CD4-positive, alpha-beta memory T cell (primary cell): Measurements from ENCODE around the gene DMAC2L. TPM values are rescaled to one million over a fixed set of nuclear protein-coding genes. Genes with fewer than 3 reads are reported as not detected.
"Not testable (repeated sequence)": the region's sequence is repeated elsewhere in the genome, so short reads cannot be mapped to it uniquely, and the experiment has no call there.

Experiments used
- CTCF ChIA-PET: fragments of 350-600 bp; sonication (Branson Sonifier 250); formaldehyde crosslinking; loops from one replicate; lab custom pipeline; 2021; ENCODE audit warnings: inconsistent platforms; ENCODE audit not compliant: partially characterized antibody; lab: Charles Lee
- POLR2A ChIA-PET: fragments of 350-600 bp; sonication (Branson Sonifier 250); formaldehyde crosslinking; loops from one replicate; lab custom pipeline; 2021; ENCODE audit not compliant: partially characterized antibody; lab: Charles Lee
- DNase-seq, 5 donors: peaks; one replicate each; pipeline versions ENCODE4 v3.0.0 to v3.0.0-alpha.2; 2020 to 2022; ENCODE audit warnings: mixed read lengths in 1 of 5
- H3K27ac ChIP-seq: one replicate; pipeline ENCODE4 v1.7.0; 2013; ENCODE audit warnings: low read depth, low read length
- H3K27me3 ChIP-seq: 2 replicates; pipeline ENCODE4 v1.7.0; 2013; ENCODE audit warnings: mild to moderate bottlenecking, low read length, moderate library complexity; ENCODE audit not compliant: insufficient read depth
- H3K36me3 ChIP-seq: 2 replicates; pipeline ENCODE4 v1.7.0; 2013; ENCODE audit warnings: mild to moderate bottlenecking, low read length, moderate library complexity; ENCODE audit not compliant: insufficient read depth
- H3K4me1 ChIP-seq: 2 replicates; pipeline ENCODE4 v1.7.0; 2013; ENCODE audit warnings: mild to moderate bottlenecking, low read length, moderate library complexity; ENCODE audit not compliant: insufficient read depth
- H3K4me3 ChIP-seq, 2 donors: one replicate each; pipeline ENCODE4 v1.7.0; 2013; ENCODE audit warnings: low read length in 2 of 2, mild to moderate bottlenecking in 1 of 2
- H3K9me3 ChIP-seq, 2 donors: one replicate each; pipeline ENCODE4 v1.7.0; 2013; ENCODE audit warnings: low read length in 2 of 2, control low read depth in 1 of 2; ENCODE audit not compliant: control insufficient read depth in 1 of 2
- H3K27ac Mint-ChIP-seq, 7 donors: one replicate each; pipeline ENCODE4 v1.8.0; 2020 to 2021; ENCODE audit warnings: mixed read lengths in 7 of 7, mild to moderate bottlenecking in 6 of 7, inconsistent platforms in 3 of 7, moderate library complexity in 3 of 7
- H3K27me3 Mint-ChIP-seq, 2 donors: one replicate each; pipeline ENCODE4 v1.8.0; 2020 to 2021; ENCODE audit warnings: mixed read lengths in 2 of 2
- H3K36me3 Mint-ChIP-seq, 2 donors: one replicate each; pipeline ENCODE4 v1.8.0; 2020 to 2021; ENCODE audit warnings: mixed read lengths in 2 of 2, inconsistent platforms in 1 of 2, mild to moderate bottlenecking in 1 of 2
- H3K4me1 Mint-ChIP-seq, 4 donors: one replicate each; pipeline ENCODE4 v1.8.0; 2020 to 2021; ENCODE audit warnings: mixed read lengths in 4 of 4, mild to moderate bottlenecking in 1 of 4
- H3K4me3 Mint-ChIP-seq, 8 donors: one replicate each; pipeline ENCODE4 v1.8.0; 2020 to 2021; ENCODE audit warnings: mixed read lengths in 8 of 8, mild to moderate bottlenecking in 7 of 8, moderate library complexity in 6 of 8, inconsistent platforms in 3 of 8
- H3K9me3 Mint-ChIP-seq, 8 donors: one replicate each; pipeline ENCODE4 v1.8.0; 2020 to 2021; ENCODE audit warnings: mixed read lengths in 8 of 8, mild to moderate bottlenecking in 5 of 8, inconsistent platforms in 3 of 8, moderate library complexity in 1 of 8
- intact Hi-C: fragments of 100-400 bp; cut with micrococcal nuclease; formaldehyde crosslinking; loops from one replicate; pipeline ENCODE4 v1.15.1; 2023
- polyA plus RNA-seq, 2 donors: library from polyadenylated mRNA; unstranded; fragments of 300-500 nt; fragmentation: Illumina TruSeq; gene quantifications; one replicate each; pipeline ENCODE4 v1.2.3, GENCODE V29; 2021
- total RNA-seq, 2 experiments: library from RNA; stranded (reverse); gene quantifications; one replicate each; pipeline ENCODE4 v1.2.3, GENCODE V29; 2021

Gene DMAC2L
- total and polyA plus RNA-seq, 4 experiments from 2014 or later = 14.3 to 19.5 (median 17.4) TPM

- Mint-ChIP-seq H3K27ac (peak overlapping the region; percentile 83 to 97 (median 93)), H3K27me3 (no peaks in the 10 kb centered on the region), H3K4me3 (peak overlapping the region; percentile 84 to 97 (median 90)), H3K9me3 (peaks cover 0 to 5% (median 0%) of the 10 kb centered on the region in 8 donors), H3K4me1 (peaks cover 28 to 33% (median 30%) of the 10 kb centered on the region in 4 donors), H3K36me3 (peaks cover 4 to 10% of the 10 kb centered on the region in 2 donors)
- POLR2A ChIA-PET = interaction anchor here (0.9 to 2.7 kb wide), 19 partner anchors 11 to 777 kb away, joined by 3 to 28 read pairs (median 3); partner anchors contain the start of genes CDKL1, DMAC2L, L2HGDH and LRR1
- no peaks in the 10 kb centered on the region for H3K27me3 ChIP-seq
- no peaks in the 10 kb centered on the region for H3K9me3 ChIP-seq
- no peaks in the 10 kb centered on the region for H3K36me3 ChIP-seq
- DNase-seq = peak; percentile 61 to 77 (median 73)
- H3K27ac ChIP-seq = peak overlapping the region; percentile 73
- peaks cover 17% of the 10 kb centered on the region for H3K4me1 ChIP-seq
- intact Hi-C loops = loop anchor here (1.0 to 2.0 kb wide), 3 partner anchors 33 to 51 kb away; partner anchors contain the start of genes CDKL1, DMAC2L and L2HGDH
- CTCF ChIA-PET = interaction anchor here (1.0 to 5.3 kb wide), 5 partner anchors 10 to 52 kb away, joined by 3 to 29 read pairs (median 3); partner anchors contain the start of genes DMAC2L and L2HGDH
- peak overlapping the region; percentile 64 to 79 for H3K4me3 ChIP-seq
Observed at GRCh38 chr14:50363714-50364111, 51.6 kb downstream of the DMAC2L start.

GRCh38 chr14:50364792-50365191 is 52.7 kb downstream of the DMAC2L start:
- Histone ChIP-seq H3K9me3 (no peaks in the 10 kb centered on the region), H3K4me1 (peaks cover 17% of the 10 kb centered on the region), H3K27me3 (no peaks in the 10 kb centered on the region), H3K27ac (no peak overlapping the region), H3K36me3 (no peaks in the 10 kb centered on the region), H3K4me3 (no peak overlapping the region)
- Mint-ChIP-seq H3K36me3 (peaks cover 2 to 6% of the 10 kb centered on the region in 2 donors), H3K9me3 (peaks cover 0 to 5% (median 0%) of the 10 kb centered on the region in 8 donors), H3K27me3 (no peaks in the 10 kb centered on the region), H3K27ac (peak overlapping the region in 1 of 7 donors; percentile 31), H3K4me3 (no peak overlapping the region), H3K4me1 (peaks cover 28 to 32% (median 29%) of the 10 kb centered on the region in 4 donors)
- no peak for DNase-seq
- CTCF ChIA-PET = interaction anchor here (1.2 to 5.3 kb wide), 3 partner anchors 9 to 44 kb away, joined by 4 to 29 read pairs (median 10); no protein-coding TSS in a partner anchor
- POLR2A ChIA-PET = interaction anchor here (1.0 kb wide), 1 partner anchor 53 kb away, joined by 3 read pairs; the partner anchor contains the start of genes DMAC2L and L2HGDH
- intact Hi-C loops = no loop called here

- CTCF ChIA-PET = interaction anchor here (1.2 to 2.8 kb wide), 2 partner anchors 8 to 10 kb away, joined by 4 to 10 read pairs; no protein-coding TSS in a partner anchor
- H3K4me1 ChIP-seq = peaks cover 17% of the 10 kb centered on the region
- H3K9me3 ChIP-seq, H3K27me3 Mint-ChIP-seq, intact Hi-C loops, H3K27me3 ChIP-seq, H3K36me3 ChIP-seq, H3K4me3 Mint-ChIP-seq, H3K4me3 ChIP-seq, H3K27ac ChIP-seq, DNase-seq, H3K36me3 Mint-ChIP-seq, H3K9me3 Mint-ChIP-seq: not testable (repeated sequence)
- Mint-ChIP-seq H3K4me1 (peaks cover 23 to 28% (median 25%) of the 10 kb centered on the region in 4 donors), H3K27ac (peak overlapping the region in 2 of 7 donors; percentile 31 to 69)
- POLR2A ChIA-PET = interaction anchor here (1.0 to 1.1 kb wide), 2 partner anchors 10 to 54 kb away, joined by 3 read pairs; partner anchors contain the start of genes DMAC2L and L2HGDH
Observed at GRCh38 chr14:50365572-50365971, 53.4 kb downstream of the DMAC2L start.

GRCh38 chr14:50366115-50366514 is 54.0 kb downstream of the DMAC2L start:
- no peak for DNase-seq
- Mint-ChIP-seq H3K9me3 (peaks cover 0 to 5% (median 0%) of the 10 kb centered on the region in 8 donors), H3K4me1 (peaks cover 19 to 28% (median 21%) of the 10 kb centered on the region in 4 donors), H3K27ac (no peak overlapping the region), H3K36me3 (peaks cover 0 to 3% of the 10 kb centered on the region in 2 donors), H3K27me3 (no peaks in the 10 kb centered on the region), H3K4me3 (peak overlapping the region in 1 of 8 donors; percentile 11)
- peaks cover 17% of the 10 kb centered on the region for H3K4me1 ChIP-seq
- H3K4me3 ChIP-seq = no peak overlapping the region
- H3K27ac ChIP-seq = no peak overlapping the region
- H3K36me3 ChIP-seq = no peaks in the 10 kb centered on the region
- H3K9me3 ChIP-seq = no peaks in the 10 kb centered on the region
- H3K27me3 ChIP-seq = no peaks in the 10 kb centered on the region
- ChIA-PET POLR2A (interaction anchor here (1.1 kb wide), 1 partner anchor 11 kb away, joined by 3 read pairs; no protein-coding TSS in a partner anchor), CTCF (no interaction called here)
- intact Hi-C loops = no loop called here

GRCh38 chr14:50366589-50366988 is 54.5 kb downstream of the DMAC2L start:
- H3K4me3 Mint-ChIP-seq = peak overlapping the region in 1 of 8 donors; percentile 47
- Histone ChIP-seq H3K36me3 (no peaks in the 10 kb centered on the region), H3K27me3 (no peaks in the 10 kb centered on the region), H3K27ac (no peak overlapping the region), H3K4me3 (no peak overlapping the region), H3K9me3 (no peaks in the 10 kb centered on the region), H3K4me1 (peaks cover 17% of the 10 kb centered on the region)
- H3K4me1 Mint-ChIP-seq = peaks cover 19 to 28% (median 21%) of the 10 kb centered on the region in 4 donors
- CTCF ChIA-PET = no interaction called here
- POLR2A ChIA-PET = no interaction called here
- intact Hi-C loops = no loop called here
- no peak for DNase-seq
- peak overlapping the region in 2 of 7 donors; percentile 3 to 5 for H3K27ac Mint-ChIP-seq
- peaks cover 0 to 3% of the 10 kb centered on the region in 2 donors for H3K36me3 Mint-ChIP-seq
- H3K9me3 Mint-ChIP-seq = peaks cover 0 to 5% (median 0%) of the 10 kb centered on the region in 8 donors
- H3K27me3 Mint-ChIP-seq = no peaks in the 10 kb centered on the region

- H3K4me3 Mint-ChIP-seq = no peak overlapping the region
- peaks cover 0 to 4% (median 1%) of the 10 kb centered on the region in 4 donors for H3K4me1 Mint-ChIP-seq
- H3K36me3 Mint-ChIP-seq = no peaks in the 10 kb centered on the region
- H3K27ac ChIP-seq = no peak overlapping the region
- no peak overlapping the region for H3K4me3 ChIP-seq
- H3K9me3 ChIP-seq = no peaks in the 10 kb centered on the region
- no peaks in the 10 kb centered on the region for H3K9me3 Mint-ChIP-seq
- H3K27me3 Mint-ChIP-seq = no peaks in the 10 kb centered on the region
- intact Hi-C loops = no loop called here
- H3K27me3 ChIP-seq = peaks cover 4% of the 10 kb centered on the region
- ChIA-PET CTCF (no interaction called here), POLR2A (no interaction called here)
- no peaks in the 10 kb centered on the region for H3K36me3 ChIP-seq
- no peak for DNase-seq
- H3K4me1 ChIP-seq = no peaks in the 10 kb centered on the region
- H3K27ac Mint-ChIP-seq = no peak overlapping the region
Observed at GRCh38 chr14:50371546-50371945, 59.4 kb downstream of the DMAC2L start.

GRCh38 chr14:50373959-50374358 is 61.8 kb downstream of the DMAC2L start:
- no peaks in the 10 kb centered on the region for H3K4me1 ChIP-seq
- Mint-ChIP-seq H3K4me1 (no peaks in the 10 kb centered on the region), H3K27me3 (no peaks in the 10 kb centered on the region), H3K27ac (no peak overlapping the region), H3K36me3 (no peaks in the 10 kb centered on the region), H3K9me3 (no peaks in the 10 kb centered on the region), H3K4me3 (no peak overlapping the region)
- no peak for DNase-seq
- H3K36me3 ChIP-seq = no peaks in the 10 kb centered on the region
- POLR2A ChIA-PET = interaction anchor here (1.1 kb wide), 1 partner anchor 11 kb away, joined by 6 read pairs; no protein-coding TSS in a partner anchor
- intact Hi-C loops = no loop called here
- H3K9me3 ChIP-seq = no peaks in the 10 kb centered on the region
- no peak overlapping the region for H3K27ac ChIP-seq
- H3K4me3 ChIP-seq = no peak overlapping the region
- CTCF ChIA-PET = interaction anchor here (1.3 to 1.8 kb wide), 2 partner anchors 10 to 53 kb away, joined by 4 to 10 read pairs; no protein-coding TSS in a partner anchor
- H3K27me3 ChIP-seq = peaks cover 4% of the 10 kb centered on the region
